Forelimb muscle (tissue), 1 donor: Measurements from ENCODE around the gene PTCSC3. TPM values are rescaled to one million over a fixed set of nuclear protein-coding genes. Genes with fewer than 3 reads are reported as not detected.

Source experiments
- polyA plus RNA-seq: library from polyadenylated mRNA; unstranded; fragments of 120-200 nt; gene quantifications from one replicate; pipeline ENCODE4 v1.2.1, GENCODE V29; 2013; ENCODE audit not compliant: insufficient read length

Gene PTCSC3
- polyA plus RNA-seq, 1 donor: not detected

Other genes with a start within 250 kb of the PTCSC3 start
- gene MBIP, start 143.9 kb upstream of the PTCSC3 start, polyA plus RNA-seq: 24.0 TPM